ENCODE results near the gene CDC123. TPM values are rescaled to one million over a fixed set of nuclear protein-coding genes. Genes with fewer than 3 reads are reported as not detected.
"Not testable (repeated sequence)": the region's sequence is repeated elsewhere in the genome, so short reads cannot be mapped to it uniquely, and the experiment has no call there.

Gene CDC123
- total RNA-seq, 1 donor from 2014 or later, result 81.1 TPM

DNA sequence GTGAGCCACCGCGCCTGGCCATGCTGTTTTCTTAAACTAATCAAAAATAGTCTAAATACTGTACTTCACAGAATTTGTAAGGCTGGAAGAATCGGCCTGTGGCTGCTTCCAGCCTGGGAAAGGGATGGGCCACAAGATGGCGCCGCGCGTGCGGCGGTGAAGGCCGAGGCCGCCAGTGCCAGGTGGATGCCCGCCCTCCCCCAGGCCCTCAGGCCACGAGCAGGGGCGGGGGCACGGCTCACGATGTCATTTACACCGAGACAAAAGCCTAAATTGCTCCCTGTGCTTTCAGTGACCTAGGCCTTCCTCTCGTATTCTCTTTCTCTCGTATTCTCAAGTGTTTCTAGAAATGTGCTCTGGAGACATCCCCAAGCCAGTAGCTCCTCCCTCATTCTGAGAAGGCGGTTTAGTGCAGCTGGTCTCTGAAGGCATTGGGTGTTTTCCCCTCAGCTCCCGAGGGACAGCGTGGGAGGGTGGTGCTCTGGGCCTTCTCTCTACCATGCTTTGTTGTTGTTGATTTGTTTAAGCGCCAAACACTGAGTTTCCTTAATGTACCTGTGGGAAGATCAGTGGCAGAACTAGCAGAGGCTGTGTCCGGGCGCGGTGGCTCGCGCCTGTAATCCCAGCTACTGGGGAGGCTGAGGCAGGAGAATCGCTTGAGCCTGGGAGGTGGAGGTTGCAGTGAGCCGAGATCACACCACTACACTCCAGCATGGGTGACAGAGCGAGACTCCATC is 68.4 kb downstream of the CDC123 start:
- ChIA-PET CTCF (interaction anchor here (0.6 to 2.9 kb wide), 20 partner anchors 22 to 451 kb away, joined by 3 to 35 read pairs (median 3); partner anchors contain the start of genes CAMK1D, CDC123 and NUDT5), POLR2A (interaction anchor here (0.6 to 4.1 kb wide), 19 partner anchors 13 to 1084 kb away, joined by 3 to 95 read pairs (median 5); partner anchors contain the start of genes CAMK1D, CDC123, NUDT5 and UPF2)
- no peaks in the 10 kb centered on the region for H3K36me3 Mint-ChIP-seq (ENCODE audit: low read depth)
- H3K4me1 Mint-ChIP-seq, result peaks cover 58% of the 10 kb centered on the region
- TF ChIP-seq, protein P1, sequence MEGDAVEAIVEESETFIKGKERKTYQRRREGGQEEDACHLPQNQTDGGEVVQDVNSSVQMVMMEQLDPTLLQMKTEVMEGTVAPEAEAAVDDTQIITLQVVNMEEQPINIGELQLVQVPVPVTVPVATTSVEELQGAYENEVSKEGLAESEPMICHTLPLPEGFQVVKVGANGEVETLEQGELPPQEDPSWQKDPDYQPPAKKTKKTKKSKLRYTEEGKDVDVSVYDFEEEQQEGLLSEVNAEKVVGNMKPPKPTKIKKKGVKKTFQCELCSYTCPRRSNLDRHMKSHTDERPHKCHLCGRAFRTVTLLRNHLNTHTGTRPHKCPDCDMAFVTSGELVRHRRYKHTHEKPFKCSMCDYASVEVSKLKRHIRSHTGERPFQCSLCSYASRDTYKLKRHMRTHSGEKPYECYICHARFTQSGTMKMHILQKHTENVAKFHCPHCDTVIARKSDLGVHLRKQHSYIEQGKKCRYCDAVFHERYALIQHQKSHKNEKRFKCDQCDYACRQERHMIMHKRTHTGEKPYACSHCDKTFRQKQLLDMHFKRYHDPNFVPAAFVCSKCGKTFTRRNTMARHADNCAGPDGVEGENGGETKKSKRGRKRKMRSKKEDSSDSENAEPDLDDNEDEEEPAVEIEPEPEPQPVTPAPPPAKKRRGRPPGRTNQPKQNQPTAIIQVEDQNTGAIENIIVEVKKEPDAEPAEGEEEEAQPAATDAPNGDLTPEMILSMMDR (IDR thresholded peaks at IDR 0.05), result no peak
- no peaks in the 10 kb centered on the region for H3K27me3 Mint-ChIP-seq
- DNase-seq, result peak; percentile 86
- H3K4me3 Mint-ChIP-seq, result peak overlapping the region; percentile 83
- ATAC-seq (ENCODE audit: low read depth), result peak; percentile 87
- intact Hi-C loops (cut with micrococcal nuclease), result loop anchor here (1.0 to 2.0 kb wide), 9 partner anchors 11 to 447 kb away; partner anchors contain the start of genes CAMK1D, NUDT5 and UPF2
- peak overlapping the region; percentile 100 for H3K27ac Mint-ChIP-seq
- no peaks in the 10 kb centered on the region for H3K9me3 Mint-ChIP-seq

- ATAC-seq (ENCODE audit: low read depth) (no peak), DNase-seq (no peak)
- POLR2A ChIA-PET, result interaction anchor here (1.8 kb wide), 1 partner anchor 79 kb away, joined by 7 read pairs; no protein-coding TSS in a partner anchor
- H3K4me3 Mint-ChIP-seq, result peak overlapping the region; percentile 54
- no peaks in the 10 kb centered on the region for H3K27me3 Mint-ChIP-seq
- peak overlapping the region; percentile 79 for H3K27ac Mint-ChIP-seq
- TF ChIP-seq, protein P1 (IDR thresholded peaks at IDR 0.05), result no peak
- H3K4me1 Mint-ChIP-seq, result peaks cover 66% of the 10 kb centered on the region
- no peaks in the 10 kb centered on the region for H3K36me3 Mint-ChIP-seq (ENCODE audit: low read depth)
- CTCF ChIA-PET, result interaction anchor here (1.0 kb wide), 1 partner anchor 54 kb away, joined by 3 read pairs; no protein-coding TSS in a partner anchor
- intact Hi-C loops (cut with micrococcal nuclease), result no loop called here
- H3K9me3 Mint-ChIP-seq, result no peaks in the 10 kb centered on the region
Measured at GRCh38 chr10:12269056-12269455, 73.1 kb downstream of the CDC123 start.

DNA sequence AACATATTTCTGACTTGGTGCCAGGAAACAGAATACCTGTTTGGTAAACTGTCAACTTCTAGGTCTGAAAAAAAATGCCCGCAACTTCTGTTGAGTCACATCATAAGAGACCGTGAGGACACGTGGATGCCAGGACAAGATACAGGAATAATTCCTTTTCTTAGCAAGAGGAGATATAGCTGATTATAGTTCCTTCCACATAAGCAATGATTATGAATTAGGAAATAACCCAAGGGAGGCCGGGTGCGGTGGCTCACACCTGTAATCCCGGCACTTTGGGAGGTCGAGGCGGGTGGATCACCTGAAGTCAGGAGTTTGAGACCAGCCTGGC is 75.2 kb downstream of the CDC123 start:
- Mint-ChIP-seq H3K9me3 (no peaks in the 10 kb centered on the region), H3K36me3 (ENCODE audit: low read depth) (no peaks in the 10 kb centered on the region), H3K27me3 (no peaks in the 10 kb centered on the region), H3K27ac (peak overlapping the region; percentile 77), H3K4me3 (peak overlapping the region; percentile 48), H3K4me1 (peaks cover 47% of the 10 kb centered on the region)
- intact Hi-C loops (cut with micrococcal nuclease), result no loop called here
- CTCF ChIA-PET, result interaction anchor here (0.8 kb wide), 1 partner anchor 385 kb away, joined by 3 read pairs; no protein-coding TSS in a partner anchor
- no peak for DNase-seq
- ATAC-seq (ENCODE audit: low read depth), result no peak
- TF ChIP-seq, protein P1 (IDR thresholded peaks at IDR 0.05), result no peak
- POLR2A ChIA-PET, result interaction anchor here (0.7 to 1.1 kb wide), 3 partner anchors 11 to 79 kb away, joined by 3 to 5 read pairs (median 4); no protein-coding TSS in a partner anchor

DNA sequence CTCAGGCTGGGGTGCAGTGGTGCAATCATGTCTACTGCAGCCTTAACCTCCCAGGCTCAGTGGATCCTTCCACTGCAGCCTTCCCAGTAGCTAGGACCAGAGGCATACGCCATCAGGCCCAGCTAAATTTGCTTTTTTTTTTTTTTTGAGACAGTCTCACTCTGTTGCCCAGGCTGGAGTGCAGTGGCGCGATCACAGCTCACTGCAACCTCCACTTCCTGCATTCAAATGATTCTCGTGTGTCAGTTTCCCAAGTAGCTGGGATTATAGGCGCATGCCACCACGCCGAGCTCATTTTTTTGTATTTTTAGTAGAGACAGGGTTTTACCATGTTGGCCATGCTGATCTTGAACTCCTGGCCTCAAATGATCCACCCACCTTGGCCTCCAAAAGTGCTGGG is 81.9 kb downstream of the CDC123 start:
- ChIA-PET CTCF (interaction anchor here (1.4 kb wide), 1 partner anchor 15 kb away, joined by 3 read pairs; no protein-coding TSS in a partner anchor), POLR2A (interaction anchor here (0.6 to 1.8 kb wide), 8 partner anchors 12 to 1448 kb away, joined by 3 to 7 read pairs (median 5); partner anchors contain the start of gene CAMK1D)
- H3K27ac Mint-ChIP-seq, result peak overlapping the region; percentile 59
- H3K4me1 Mint-ChIP-seq, result peaks cover 19% of the 10 kb centered on the region
- H3K36me3 Mint-ChIP-seq (ENCODE audit: low read depth); intact Hi-C loops (cut with micrococcal nuclease); DNase-seq; H3K27me3 Mint-ChIP-seq; H3K9me3 Mint-ChIP-seq: not testable (repeated sequence)
- peak overlapping the region; percentile 28 for H3K4me3 Mint-ChIP-seq
- peak; percentile 79 for ATAC-seq (ENCODE audit: low read depth)

- no peaks in the 10 kb centered on the region for H3K36me3 Mint-ChIP-seq (ENCODE audit: low read depth)
- TF ChIP-seq, protein P1 (IDR thresholded peaks at IDR 0.05), result no peak
- no peak overlapping the region for H3K27ac Mint-ChIP-seq
- DNase-seq, result no peak
- H3K4me3 Mint-ChIP-seq, result no peak overlapping the region
- no peak for ATAC-seq (ENCODE audit: low read depth)
- H3K9me3 Mint-ChIP-seq, result no peaks in the 10 kb centered on the region
- ChIA-PET CTCF (no interaction called here), POLR2A (interaction anchor here (0.6 to 0.9 kb wide), 3 partner anchors 15 to 53 kb away, joined by 3 to 10 read pairs (median 8); no protein-coding TSS in a partner anchor)
- intact Hi-C loops (cut with micrococcal nuclease), result no loop called here
- no peaks in the 10 kb centered on the region for H3K27me3 Mint-ChIP-seq
- H3K4me1 Mint-ChIP-seq, result peaks cover 17% of the 10 kb centered on the region
Measured at GRCh38 chr10:12279281-12279680, 83.3 kb downstream of the CDC123 start.

Data from activated B cell treated with CpG ODN at 0.5 μM for 24 hours (primary cell).